ENCODE data around the gene KDM4D.

DNA sequence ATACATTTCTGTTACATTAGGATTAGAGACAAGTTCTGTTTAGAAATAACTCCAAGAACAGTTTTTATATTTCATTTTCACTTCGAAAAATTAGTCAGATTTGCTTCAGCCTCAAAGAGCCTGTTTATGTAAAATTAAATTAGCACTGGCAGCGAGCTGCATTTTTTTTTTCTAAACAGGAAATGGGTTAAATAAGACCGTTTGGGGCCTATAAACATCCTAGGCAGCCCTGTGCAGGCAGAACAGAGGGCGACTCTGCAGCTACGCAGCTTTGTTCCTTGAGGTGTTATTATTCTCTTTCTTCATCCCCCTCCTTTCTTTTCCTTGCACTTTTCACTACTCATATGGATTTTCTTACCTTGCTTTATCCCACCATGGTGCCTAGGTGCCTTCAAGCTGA, 48.9 kb upstream of the KDM4D start:
- TF ChIP-seq CTCF (IDR thresholded peaks at IDR 0.05 in 4 of 5, conservative IDR thresholded peaks at IDR 0.05 in 1 of 5) (no peak), POLR2A (IDR thresholded peaks at IDR 0.05) (no peak)

All from gastrocnemius medialis (tissue), 4 donors.